Stimulated activated CD4-positive, alpha-beta T cell treated with anti-CD3 and anti-CD28 coated beads, Interleukin-12 subunit alpha, Interleukin-12 subunit beta, amount 100 ng/mL, for 4 hours (primary cell): ENCODE results near the gene NTN3.
"Not testable (repeated sequence)": the region's sequence is repeated elsewhere in the genome, so short reads cannot be mapped to it uniquely, and the experiment has no call there.

Source experiments
- DNase-seq: peaks from one replicate; pipeline ENCODE4 v3.0.0-alpha.2; 2020

NTN3 gene

GRCh38 chr16:2466667-2467527 is 4.2 kb upstream of the NTN3 start:
- DNase-seq: no peak

- no peak for DNase-seq
Observed at GRCh38 chr16:2467528-2468232, 3.4 kb upstream of the NTN3 start.

GRCh38 chr16:2468233-2468724 is 2.8 kb upstream of the NTN3 start:
- no peak for DNase-seq

- no peak for DNase-seq
Observed at GRCh38 chr16:2468725-2469398, 2.2 kb upstream of the NTN3 start.

- no peak for DNase-seq
Observed at GRCh38 chr16:2469399-2470233, 1.5 kb upstream of the NTN3 start.

- DNase-seq: no peak
Observed at GRCh38 chr16:2470234-2470601, 879 bp upstream of the NTN3 start.

- DNase-seq: no peak
Observed at GRCh38 chr16:2470603-2471015, 488 bp upstream of the NTN3 start.

- no peak for DNase-seq
Observed at GRCh38 chr16:2471653-2472487, 773 bp downstream of the NTN3 start.

GRCh38 chr16:2472488-2472864 is 1.4 kb downstream of the NTN3 start:
- DNase-seq: no peak

GRCh38 chr16:2472885-2473445 is 1.9 kb downstream of the NTN3 start:
- DNase-seq: no peak

- peak; percentile 33 for DNase-seq
Observed at GRCh38 chr16:2473446-2473926, 2.4 kb downstream of the NTN3 start.

- DNase-seq: peak; percentile 54
Observed at GRCh38 chr16:2473999-2474876, 3.1 kb downstream of the NTN3 start.

- DNase-seq: peak; percentile 85
Observed at GRCh38 chr16:2474877-2475412, 3.8 kb downstream of the NTN3 start, which contains the start of gene TBC1D24. Gene TBC1D24 (plus strand): TSS chr16:2475127. CDS start chr16:2496149, 21,022 bp downstream.

GRCh38 chr16:2475413-2476344 is 4.6 kb downstream of the NTN3 start:
- no peak for DNase-seq

GRCh38 chr16:2476345-2476720 is 5.2 kb downstream of the NTN3 start:
- no peak for DNase-seq

GRCh38 chr16:2476741-2477140 is 5.6 kb downstream of the NTN3 start:
- no peak for DNase-seq

GRCh38 chr16:2477327-2477726 is 6.2 kb downstream of the NTN3 start:
- DNase-seq: no peak

- DNase-seq: no peak
Observed at GRCh38 chr16:2478279-2478678, 7.2 kb downstream of the NTN3 start.

GRCh38 chr16:2479996-2480395 is 8.9 kb downstream of the NTN3 start:
- DNase-seq: not testable (repeated sequence)
